ENCODE measurements around the gene ANKRD11. TPM values are rescaled to one million over a fixed set of nuclear protein-coding genes. Genes with fewer than 3 reads are reported as not detected.
A peak's percentile ranks its signal among the peaks of the same experiment; 100 is the strongest.
"Not testable (repeated sequence)": the region's sequence is repeated elsewhere in the genome, so short reads cannot be mapped to it uniquely, and the experiment has no call there.

ANKRD11 gene
- total RNA-seq, 2 donors from 2014 or later = 130 to 165 TPM

DNA sequence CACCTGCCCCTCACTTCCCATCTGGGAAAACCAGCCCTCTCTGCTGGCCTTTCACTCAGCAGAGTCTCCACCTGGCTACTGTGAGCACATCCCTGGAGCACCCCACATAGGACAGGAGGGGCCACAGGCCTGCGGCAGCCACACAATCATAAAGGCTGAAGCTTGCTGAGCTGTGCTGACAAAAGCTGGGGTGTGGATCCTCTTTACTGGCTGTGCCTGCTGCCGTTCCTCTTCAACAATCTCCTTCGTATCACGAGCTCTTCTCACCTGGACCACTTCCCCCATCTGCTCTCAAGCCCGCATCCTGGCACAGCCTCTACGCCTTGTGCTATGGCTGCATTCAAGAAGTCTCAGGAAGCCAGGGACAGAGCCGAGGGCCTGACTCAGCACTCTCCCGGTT lies 186.7 kb downstream of the ANKRD11 start:
- no peak for ATAC-seq
- peaks cover 0 to 19% of the 10 kb centered on the region in 2 donors for H3K36me3 Mint-ChIP-seq
- peak overlapping the region in 1 of 2 donors; percentile 54 for H3K27ac Mint-ChIP-seq
- no peaks in the 10 kb centered on the region for H3K9me3 Mint-ChIP-seq
- DNase-seq (ENCODE audit: low spot score in 2 of 2) = no peak

DNA sequence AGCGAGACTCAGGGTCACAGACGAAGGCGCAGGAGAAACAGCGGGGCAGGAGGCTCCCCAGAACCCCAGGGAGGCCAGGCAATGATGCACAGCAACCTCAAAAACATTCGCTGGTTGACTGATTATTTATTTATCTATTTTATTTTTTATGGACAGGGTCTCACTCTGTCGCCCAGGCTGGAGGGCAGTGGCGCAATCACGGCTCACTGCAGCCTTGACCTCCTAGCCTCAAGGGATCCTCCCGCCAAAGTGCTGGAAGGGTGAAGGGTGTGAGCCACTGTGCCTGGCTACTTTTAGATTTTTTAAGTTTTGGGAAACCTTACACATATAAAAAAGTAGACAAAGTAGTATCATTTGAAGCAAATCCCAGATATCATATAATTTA lies 189.4 kb downstream of the ANKRD11 start:
- peak overlapping the region in 1 of 2 donors; percentile 94 for H3K27ac Mint-ChIP-seq
- peaks cover 0 to 7% of the 10 kb centered on the region in 2 donors for H3K36me3 Mint-ChIP-seq
- no peaks in the 10 kb centered on the region for H3K9me3 Mint-ChIP-seq
- ATAC-seq (no peak), DNase-seq (ENCODE audit: low spot score in 2 of 2) (no peak)

- no peak for ATAC-seq
These were observed 189.9 kb downstream of the ANKRD11 start for GRCh38 chr16:89300311-89300975.

GRCh38 chr16:89299357-89300111 lies 190.8 kb downstream of the ANKRD11 start:
- not testable (repeated sequence) for ATAC-seq; H3K27ac Mint-ChIP-seq; H3K36me3 Mint-ChIP-seq; DNase-seq (ENCODE audit: low spot score in 2 of 2); H3K9me3 Mint-ChIP-seq

More at GRCh38 chr16:89300311-89300975, 189.9 kb downstream of the ANKRD11 start:
- peaks cover 0 to 7% of the 10 kb centered on the region in 2 donors for H3K36me3 Mint-ChIP-seq
- peak overlapping the region; percentile 38 to 94 for H3K27ac Mint-ChIP-seq
- DNase-seq (ENCODE audit: low spot score in 2 of 2) = no peak
- H3K9me3 Mint-ChIP-seq = no peaks in the 10 kb centered on the region

- H3K9me3 Mint-ChIP-seq = no peaks in the 10 kb centered on the region
- DNase-seq (ENCODE audit: low spot score in 2 of 2) = no peak
- no peak for ATAC-seq
- H3K27ac Mint-ChIP-seq = peak overlapping the region; percentile 44 to 63
- H3K36me3 Mint-ChIP-seq = peaks cover 0 to under 1% of the 10 kb centered on the region in 2 donors
These were observed 191.6 kb downstream of the ANKRD11 start for GRCh38 chr16:89298623-89299225.

DNA sequence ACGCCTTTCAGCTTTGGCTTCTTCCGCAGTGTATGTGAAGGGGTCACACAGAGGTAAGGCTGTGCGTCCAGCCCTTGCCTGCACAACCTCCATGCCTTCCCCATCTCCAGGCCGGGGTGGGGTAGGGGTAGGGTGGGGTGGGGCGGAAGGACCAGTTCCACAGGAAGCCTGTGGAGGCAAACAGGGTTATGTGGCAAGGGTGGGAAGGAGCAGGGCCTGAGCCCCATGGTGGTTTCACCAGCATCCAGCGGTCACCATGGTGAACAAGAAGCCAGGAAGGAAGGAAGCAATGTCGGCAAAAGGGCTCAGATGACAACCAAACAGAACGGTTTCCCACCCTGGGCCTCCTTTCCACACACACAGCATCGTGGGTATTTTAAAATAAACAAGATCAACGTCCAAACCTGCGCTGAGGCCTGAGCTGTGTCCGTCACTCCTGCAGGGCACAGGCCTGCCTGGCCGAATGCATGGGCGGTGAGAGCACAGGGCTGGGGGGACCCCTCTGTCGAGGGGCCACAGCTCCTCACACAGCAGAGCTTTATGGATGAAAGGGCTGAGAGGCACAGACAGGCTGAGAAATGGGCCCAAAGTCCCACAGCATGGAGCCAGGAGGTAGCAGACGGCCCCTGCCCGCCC lies 192.3 kb downstream of the ANKRD11 start:
- no peak for ATAC-seq
- peak overlapping the region; percentile 20 to 71 for H3K27ac Mint-ChIP-seq
- no peaks in the 10 kb centered on the region for H3K9me3 Mint-ChIP-seq
- no peaks in the 10 kb centered on the region for H3K36me3 Mint-ChIP-seq
- no peak for DNase-seq (ENCODE audit: low spot score in 2 of 2)

GRCh38 chr16:89297156-89297874 lies 193.0 kb downstream of the ANKRD11 start:
- no peaks in the 10 kb centered on the region for H3K36me3 Mint-ChIP-seq
- no peaks in the 10 kb centered on the region for H3K9me3 Mint-ChIP-seq
- H3K27ac Mint-ChIP-seq = peak overlapping the region; percentile 0 to 71
- ATAC-seq (no peak), DNase-seq (ENCODE audit: low spot score in 2 of 2) (no peak)

GRCh38 chr16:89295915-89296314 lies 194.4 kb downstream of the ANKRD11 start:
- H3K9me3 Mint-ChIP-seq = no peaks in the 10 kb centered on the region
- H3K27ac Mint-ChIP-seq = peak overlapping the region; percentile 16 to 71
- DNase-seq (ENCODE audit: low spot score in 2 of 2) = no peak
- no peak for ATAC-seq
- no peaks in the 10 kb centered on the region for H3K36me3 Mint-ChIP-seq

GRCh38 chr16:89295071-89295900 lies 195.1 kb downstream of the ANKRD11 start:
- Mint-ChIP-seq H3K9me3 (no peaks in the 10 kb centered on the region), H3K27ac (peak overlapping the region; percentile 16 to 71), H3K36me3 (no peaks in the 10 kb centered on the region)
- DNase-seq (ENCODE audit: low spot score in 2 of 2) = no peak
- no peak for ATAC-seq

DNA sequence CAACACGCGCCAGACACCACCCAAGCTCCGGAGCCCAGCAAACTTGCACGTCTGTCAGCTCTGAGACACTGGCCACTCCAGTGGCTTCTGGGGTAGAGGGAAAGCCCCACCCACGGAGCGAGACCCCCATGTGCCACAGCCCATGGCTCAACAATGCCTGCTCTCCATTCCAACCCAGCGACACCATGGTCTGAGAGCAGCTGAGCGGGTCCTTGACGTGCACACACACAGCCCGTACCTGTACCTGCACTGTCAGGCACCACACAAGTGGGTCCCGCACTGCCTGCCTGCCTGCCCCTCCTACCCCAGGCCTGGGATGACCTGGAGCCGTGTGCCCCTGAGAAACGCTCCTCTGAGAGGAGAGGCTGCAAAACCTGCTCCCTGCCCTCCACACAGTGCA lies 195.9 kb downstream of the ANKRD11 start:
- ATAC-seq = no peak
- no peak for DNase-seq (ENCODE audit: low spot score in 2 of 2)
- H3K9me3 Mint-ChIP-seq = no peaks in the 10 kb centered on the region
- H3K36me3 Mint-ChIP-seq = no peaks in the 10 kb centered on the region
- H3K27ac Mint-ChIP-seq = peak overlapping the region; percentile 11 to 63

GRCh38 chr16:89293276-89294143 lies 196.9 kb downstream of the ANKRD11 start:
- ATAC-seq (no peak), DNase-seq (ENCODE audit: low spot score in 2 of 2) (no peak)
- Mint-ChIP-seq H3K9me3 (no peaks in the 10 kb centered on the region), H3K27ac (peak overlapping the region; percentile 11 to 81), H3K36me3 (no peaks in the 10 kb centered on the region)

- peak overlapping the region in 1 of 2 donors; percentile 93 for H3K27ac Mint-ChIP-seq
- no peak for ATAC-seq
These were observed 197.8 kb downstream of the ANKRD11 start for GRCh38 chr16:89292443-89293078.

GRCh38 chr16:89291776-89292175 lies 198.6 kb downstream of the ANKRD11 start:
- Mint-ChIP-seq H3K9me3 (no peaks in the 10 kb centered on the region), H3K27ac (peak overlapping the region in 1 of 2 donors; percentile 93), H3K36me3 (no peaks in the 10 kb centered on the region)
- DNase-seq (ENCODE audit: low spot score in 2 of 2) (no peak), ATAC-seq (no peak)

More at GRCh38 chr16:89292443-89293078, 197.8 kb downstream of the ANKRD11 start:
- H3K9me3 Mint-ChIP-seq = no peaks in the 10 kb centered on the region
- DNase-seq (ENCODE audit: low spot score in 2 of 2) = no peak
- no peaks in the 10 kb centered on the region for H3K36me3 Mint-ChIP-seq

DNA sequence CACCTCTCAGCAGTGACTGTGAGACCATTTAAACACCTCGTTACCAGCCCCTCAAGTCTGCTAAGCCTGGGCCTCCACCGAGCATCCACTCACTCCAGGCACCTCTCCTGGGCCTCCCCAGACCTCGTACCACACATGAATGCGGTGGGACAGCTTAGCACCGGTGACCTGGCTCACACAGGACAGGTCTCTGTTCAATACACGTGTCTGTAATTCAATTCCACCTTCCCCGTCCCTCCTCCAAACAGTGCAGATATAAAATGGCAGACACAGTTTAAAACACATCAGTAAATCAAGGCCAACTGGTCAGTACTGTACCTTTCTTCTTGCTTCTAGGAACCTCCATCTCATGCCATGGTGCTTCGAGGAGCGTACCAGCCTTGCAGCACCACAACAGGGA lies 199.0 kb downstream of the ANKRD11 start:
- Mint-ChIP-seq H3K27ac (peak overlapping the region in 1 of 2 donors; percentile 81), H3K9me3 (no peaks in the 10 kb centered on the region), H3K36me3 (no peaks in the 10 kb centered on the region)
- no peak for DNase-seq (ENCODE audit: low spot score in 2 of 2)
- no peak for ATAC-seq
